WTC11 (cell line): Measurements from ENCODE around the gene TCF7L2. TPM values are rescaled to one million over a fixed set of nuclear protein-coding genes. Genes with fewer than 3 reads are reported as not detected.
"Not testable (repeated sequence)": the region's sequence is repeated elsewhere in the genome, so short reads cannot be mapped to it uniquely, and the experiment has no call there.

ENCODE experiments used
- ATAC-seq: fragments of 200-7000 bp; cut with Tn5 transposase; 2 replicates; pipeline ENCODE4 v1.10.0; 2021; ENCODE audit warnings: mild to moderate bottlenecking, moderate library complexity
- CTCF ChIA-PET: fragments of 300-600 bp; sonication (Branson Sonifier 250); formaldehyde crosslinking; loops from one replicate; lab custom pipeline; 2021; ENCODE audit warnings: antibody characterized with exemption; lab: Charles Lee
- POLR2A ChIA-PET: fragments of 350-600 bp; sonication (Branson Sonifier 250); formaldehyde crosslinking; loops from one replicate; lab custom pipeline; 2021; ENCODE audit warnings: antibody characterized with exemption; lab: Charles Lee
- DNase-seq: peaks from one replicate; pipeline ENCODE4 v3.0.0; 2021; ENCODE audit warnings: low spot score
- H3K27ac Mint-ChIP-seq: 2 replicates; pipeline ENCODE4 v1.8.0; 2021; ENCODE audit warnings: mixed read lengths
- H3K27me3 Mint-ChIP-seq: 2 replicates; pipeline ENCODE4 v1.8.0; 2021; ENCODE audit warnings: low read depth, mild to moderate bottlenecking, moderate library complexity, mixed read lengths
- H3K36me3 Mint-ChIP-seq: 2 replicates; pipeline ENCODE4 v1.8.0; 2021; ENCODE audit warnings: mixed read lengths
- H3K4me1 Mint-ChIP-seq: 2 replicates; pipeline ENCODE4 v1.8.0; 2022; ENCODE audit warnings: mixed read lengths
- H3K4me3 Mint-ChIP-seq: 2 replicates; pipeline ENCODE4 v1.8.0; 2021; ENCODE audit warnings: mild to moderate bottlenecking, moderate library complexity, mixed read lengths
- H3K9me3 Mint-ChIP-seq: 2 replicates; pipeline ENCODE4 v1.8.0; 2021; ENCODE audit warnings: mixed read lengths
- ETV6 ChIP-seq: sonication (generic); formaldehyde crosslinking; IDR thresholded peaks from 2 replicates; pipeline ENCODE4 v1.8.1; 2022; ENCODE audit warnings: mild to moderate bottlenecking, missing genetic modification reagents
- NFE2L1 ChIP-seq: sonication (generic); formaldehyde crosslinking; IDR thresholded peaks from 2 replicates; pipeline ENCODE4 v1.8.1; 2023; ENCODE audit warnings: missing genetic modification reagents
- RELA ChIP-seq: sonication (generic); formaldehyde crosslinking; IDR thresholded peaks from 2 replicates; pipeline ENCODE4 v1.8.1; 2022; ENCODE audit warnings: missing genetic modification reagents, mild to moderate bottlenecking, borderline replicate concordance
- ZNF263 ChIP-seq: sonication (generic); formaldehyde crosslinking; IDR thresholded peaks from 2 replicates; pipeline ENCODE4 v1.8.1; 2022; ENCODE audit warnings: low read depth, mild to moderate bottlenecking, moderate library complexity, missing genetic modification reagents
- total RNA-seq: library from RNA; stranded (reverse); gene quantifications from 3 replicates; pipeline ENCODE4 v1.2.3, GENCODE V29; 2021
- TF ChIP-seq, protein P1 (sequence below): sonication (generic); formaldehyde crosslinking; IDR thresholded peaks from 2 replicates; pipeline ENCODE4 v1.8.0; 2022; ENCODE audit warnings: mild to moderate bottlenecking, missing genetic modification reagents
- TF ChIP-seq, protein P2 (sequence below): sonication (generic); formaldehyde crosslinking; IDR thresholded peaks from 2 replicates; pipeline ENCODE4 v1.8.1; 2023; ENCODE audit warnings: mild to moderate bottlenecking, missing genetic modification reagents, moderate library complexity
- TF ChIP-seq, protein P3 (sequence below): sonication (generic); formaldehyde crosslinking; IDR thresholded peaks from 2 replicates; pipeline ENCODE4 v1.8.1; 2022; ENCODE audit warnings: low read depth, mild to moderate bottlenecking, moderate library complexity, missing genetic modification reagents, borderline replicate concordance
- TF ChIP-seq, protein P4 (sequence below): sonication (generic); formaldehyde crosslinking; IDR thresholded peaks from 2 replicates; pipeline ENCODE4 v1.8.1; 2022; ENCODE audit warnings: low read depth, missing genetic modification reagents, borderline replicate concordance
- TF ChIP-seq, protein P5 (sequence below): fragments of 200-600 bp; IDR thresholded peaks from 2 replicates; pipeline ENCODE4 v1.8.0; 2022; ENCODE audit warnings: antibody characterized with exemption
- TF ChIP-seq, protein P6 (sequence below): sonication (generic); formaldehyde crosslinking; IDR thresholded peaks from 2 replicates; pipeline ENCODE4 v1.8.1; 2023; ENCODE audit warnings: mild to moderate bottlenecking, moderate library complexity, missing genetic modification reagents
- TF ChIP-seq, protein P7 (sequence below): sonication (generic); formaldehyde crosslinking; IDR thresholded peaks from 2 replicates; pipeline ENCODE4 v1.8.1; 2023; ENCODE audit warnings: mild to moderate bottlenecking, missing genetic modification reagents, moderate library complexity

The TCF7L2 gene
- total RNA-seq, 1 experiment from 2014 or later = 44.5 TPM

DNA sequence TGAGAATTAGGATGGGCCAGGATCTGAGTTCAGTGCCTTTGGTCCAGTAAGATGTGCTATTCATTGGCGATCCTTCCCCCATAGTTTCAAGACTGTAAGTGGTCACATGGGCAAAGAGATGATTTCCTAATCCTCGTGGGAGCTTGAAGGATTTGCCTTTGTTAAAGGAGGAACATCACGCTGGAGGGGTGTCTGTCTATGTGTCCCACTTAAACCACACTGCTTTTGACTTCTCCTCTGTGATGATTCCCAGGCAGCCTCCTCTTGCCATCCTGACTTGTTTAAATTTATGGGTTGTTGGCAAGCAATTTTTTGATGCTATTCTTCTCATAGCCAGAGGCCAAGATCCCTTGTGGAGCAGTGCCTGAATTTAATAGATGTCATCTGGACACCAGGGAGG, 154.0 kb downstream of the TCF7L2 start:
- CTCF ChIA-PET = interaction anchor here (0.7 kb wide), 1 partner anchor 120 kb away, joined by 3 read pairs; no protein-coding TSS in a partner anchor
- Mint-ChIP-seq H3K36me3 (peaks cover 27% of the 10 kb centered on the region), H3K27ac (peak overlapping the region; percentile 43; the same call in 1 of the 2 replicates)
- no peak for DNase-seq
- TF ChIP-seq, protein P1, sequence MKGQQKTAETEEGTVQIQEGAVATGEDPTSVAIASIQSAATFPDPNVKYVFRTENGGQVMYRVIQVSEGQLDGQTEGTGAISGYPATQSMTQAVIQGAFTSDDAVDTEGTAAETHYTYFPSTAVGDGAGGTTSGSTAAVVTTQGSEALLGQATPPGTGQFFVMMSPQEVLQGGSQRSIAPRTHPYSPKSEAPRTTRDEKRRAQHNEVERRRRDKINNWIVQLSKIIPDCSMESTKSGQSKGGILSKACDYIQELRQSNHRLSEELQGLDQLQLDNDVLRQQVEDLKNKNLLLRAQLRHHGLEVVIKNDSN (CRISPR knock-in tag) = peak; percentile 24; the same call in 1 of the 2 replicates
- TF ChIP-seq, protein P2, sequence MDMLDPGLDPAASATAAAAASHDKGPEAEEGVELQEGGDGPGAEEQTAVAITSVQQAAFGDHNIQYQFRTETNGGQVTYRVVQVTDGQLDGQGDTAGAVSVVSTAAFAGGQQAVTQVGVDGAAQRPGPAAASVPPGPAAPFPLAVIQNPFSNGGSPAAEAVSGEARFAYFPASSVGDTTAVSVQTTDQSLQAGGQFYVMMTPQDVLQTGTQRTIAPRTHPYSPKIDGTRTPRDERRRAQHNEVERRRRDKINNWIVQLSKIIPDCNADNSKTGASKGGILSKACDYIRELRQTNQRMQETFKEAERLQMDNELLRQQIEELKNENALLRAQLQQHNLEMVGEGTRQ (CRISPR knock-in tag) = peak; percentile 34; the same call in 1 of the 2 replicates
- TF ChIP-seq, protein P3, sequence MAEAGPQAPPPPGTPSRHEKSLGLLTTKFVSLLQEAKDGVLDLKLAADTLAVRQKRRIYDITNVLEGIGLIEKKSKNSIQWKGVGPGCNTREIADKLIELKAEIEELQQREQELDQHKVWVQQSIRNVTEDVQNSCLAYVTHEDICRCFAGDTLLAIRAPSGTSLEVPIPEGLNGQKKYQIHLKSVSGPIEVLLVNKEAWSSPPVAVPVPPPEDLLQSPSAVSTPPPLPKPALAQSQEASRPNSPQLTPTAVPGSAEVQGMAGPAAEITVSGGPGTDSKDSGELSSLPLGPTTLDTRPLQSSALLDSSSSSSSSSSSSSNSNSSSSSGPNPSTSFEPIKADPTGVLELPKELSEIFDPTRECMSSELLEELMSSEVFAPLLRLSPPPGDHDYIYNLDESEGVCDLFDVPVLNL = no peak
- TF ChIP-seq, all 79 proteins: peak for 2
- Mint-ChIP-seq H3K4me3 (no peak overlapping the region), H3K4me1 (peaks cover 51% of the 10 kb centered on the region), H3K9me3 (no peaks in the 10 kb centered on the region), H3K27me3 (no peaks in the 10 kb centered on the region)
- POLR2A ChIA-PET = no interaction called here
- ATAC-seq = no peak

DNA sequence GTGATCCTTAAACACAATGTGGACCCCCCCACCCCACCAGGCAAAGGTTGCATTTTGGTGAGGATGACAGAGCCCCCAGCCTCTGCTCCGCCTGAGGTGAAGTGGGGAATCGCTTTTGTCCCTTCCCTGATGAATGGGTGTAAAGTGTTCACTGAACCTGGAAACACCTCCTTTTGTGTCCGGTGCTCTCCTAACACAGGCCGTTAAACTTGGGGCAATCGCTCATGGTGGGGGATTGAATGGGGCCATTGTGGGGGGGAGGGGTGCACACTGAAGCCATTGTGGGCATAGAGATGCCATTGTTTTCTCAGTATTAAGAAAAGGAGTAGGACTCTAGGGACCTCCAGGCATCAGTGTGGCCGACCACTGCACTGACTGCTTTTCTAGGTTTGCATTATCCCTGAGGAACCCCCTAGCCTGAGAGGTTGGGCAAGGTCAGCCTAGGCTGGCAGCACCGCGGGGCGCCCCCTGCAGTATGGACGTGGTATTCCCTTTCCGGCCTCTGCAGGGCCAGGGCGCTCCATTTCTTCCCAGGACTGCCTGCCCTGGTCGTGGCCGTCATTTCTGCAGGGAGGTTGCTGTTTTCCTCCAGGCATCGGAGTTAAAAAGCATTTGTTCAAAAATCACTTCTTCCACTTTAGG, 158.3 kb downstream of the TCF7L2 start:
- ATAC-seq (peak; percentile 95), DNase-seq (peak; percentile 92)
- POLR2A ChIA-PET = interaction anchor here (1.5 kb wide), 1 partner anchor 11 kb away, joined by 3 read pairs; no protein-coding TSS in a partner anchor
- Mint-ChIP-seq H3K4me3 (no peak overlapping the region), H3K27ac (peak overlapping the region; percentile 55), H3K9me3 (no peaks in the 10 kb centered on the region), H3K27me3 (no peaks in the 10 kb centered on the region), H3K36me3 (peaks cover 13% of the 10 kb centered on the region), H3K4me1 (peaks cover 40% of the 10 kb centered on the region)
- TF ChIP-seq, protein P4, sequence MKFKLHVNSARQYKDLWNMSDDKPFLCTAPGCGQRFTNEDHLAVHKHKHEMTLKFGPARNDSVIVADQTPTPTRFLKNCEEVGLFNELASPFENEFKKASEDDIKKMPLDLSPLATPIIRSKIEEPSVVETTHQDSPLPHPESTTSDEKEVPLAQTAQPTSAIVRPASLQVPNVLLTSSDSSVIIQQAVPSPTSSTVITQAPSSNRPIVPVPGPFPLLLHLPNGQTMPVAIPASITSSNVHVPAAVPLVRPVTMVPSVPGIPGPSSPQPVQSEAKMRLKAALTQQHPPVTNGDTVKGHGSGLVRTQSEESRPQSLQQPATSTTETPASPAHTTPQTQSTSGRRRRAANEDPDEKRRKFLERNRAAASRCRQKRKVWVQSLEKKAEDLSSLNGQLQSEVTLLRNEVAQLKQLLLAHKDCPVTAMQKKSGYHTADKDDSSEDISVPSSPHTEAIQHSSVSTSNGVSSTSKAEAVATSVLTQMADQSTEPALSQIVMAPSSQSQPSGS (CRISPR knock-in tag) = no peak
- no peak for TF ChIP-seq ZNF263 (CRISPR knock-in tag)
- TF ChIP-seq ETV6 (CRISPR knock-in tag) = no peak
- TF ChIP-seq, protein P5, sequence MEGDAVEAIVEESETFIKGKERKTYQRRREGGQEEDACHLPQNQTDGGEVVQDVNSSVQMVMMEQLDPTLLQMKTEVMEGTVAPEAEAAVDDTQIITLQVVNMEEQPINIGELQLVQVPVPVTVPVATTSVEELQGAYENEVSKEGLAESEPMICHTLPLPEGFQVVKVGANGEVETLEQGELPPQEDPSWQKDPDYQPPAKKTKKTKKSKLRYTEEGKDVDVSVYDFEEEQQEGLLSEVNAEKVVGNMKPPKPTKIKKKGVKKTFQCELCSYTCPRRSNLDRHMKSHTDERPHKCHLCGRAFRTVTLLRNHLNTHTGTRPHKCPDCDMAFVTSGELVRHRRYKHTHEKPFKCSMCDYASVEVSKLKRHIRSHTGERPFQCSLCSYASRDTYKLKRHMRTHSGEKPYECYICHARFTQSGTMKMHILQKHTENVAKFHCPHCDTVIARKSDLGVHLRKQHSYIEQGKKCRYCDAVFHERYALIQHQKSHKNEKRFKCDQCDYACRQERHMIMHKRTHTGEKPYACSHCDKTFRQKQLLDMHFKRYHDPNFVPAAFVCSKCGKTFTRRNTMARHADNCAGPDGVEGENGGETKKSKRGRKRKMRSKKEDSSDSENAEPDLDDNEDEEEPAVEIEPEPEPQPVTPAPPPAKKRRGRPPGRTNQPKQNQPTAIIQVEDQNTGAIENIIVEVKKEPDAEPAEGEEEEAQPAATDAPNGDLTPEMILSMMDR = peak; percentile 78
- CTCF ChIA-PET = interaction anchor here (1.4 kb wide), 1 partner anchor 9 kb away, joined by 5 read pairs; no protein-coding TSS in a partner anchor

DNA sequence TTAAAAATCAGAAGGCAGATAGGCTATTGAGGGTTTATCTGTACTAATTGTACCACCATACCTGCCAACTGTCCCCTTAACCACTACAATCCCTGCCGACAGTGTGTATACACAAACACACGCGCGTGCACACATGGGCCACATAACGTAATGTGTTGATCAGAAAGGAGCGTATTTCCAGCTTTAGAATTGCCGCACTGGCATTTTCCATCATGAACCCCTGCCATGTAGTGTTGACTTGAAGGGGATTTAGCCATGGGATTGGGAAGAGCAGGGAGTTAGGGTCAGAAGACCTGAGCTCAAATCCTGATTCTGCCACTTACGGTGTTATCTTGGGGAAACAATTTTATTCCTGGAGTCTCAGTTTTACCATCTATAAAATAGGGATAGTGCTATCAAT, 158.9 kb downstream of the TCF7L2 start:
- H3K4me3 Mint-ChIP-seq = no peak overlapping the region
- ChIA-PET CTCF (no interaction called here), POLR2A (no interaction called here)
- no peaks in the 10 kb centered on the region for H3K27me3 Mint-ChIP-seq
- H3K4me1 Mint-ChIP-seq = peaks cover 39% of the 10 kb centered on the region
- no peak for DNase-seq
- peaks cover 13% of the 10 kb centered on the region for H3K36me3 Mint-ChIP-seq
- H3K27ac Mint-ChIP-seq = peak overlapping the region; percentile 36; the same call in 1 of the 2 replicates
- no peak for ATAC-seq
- TF ChIP-seq, protein P6, sequence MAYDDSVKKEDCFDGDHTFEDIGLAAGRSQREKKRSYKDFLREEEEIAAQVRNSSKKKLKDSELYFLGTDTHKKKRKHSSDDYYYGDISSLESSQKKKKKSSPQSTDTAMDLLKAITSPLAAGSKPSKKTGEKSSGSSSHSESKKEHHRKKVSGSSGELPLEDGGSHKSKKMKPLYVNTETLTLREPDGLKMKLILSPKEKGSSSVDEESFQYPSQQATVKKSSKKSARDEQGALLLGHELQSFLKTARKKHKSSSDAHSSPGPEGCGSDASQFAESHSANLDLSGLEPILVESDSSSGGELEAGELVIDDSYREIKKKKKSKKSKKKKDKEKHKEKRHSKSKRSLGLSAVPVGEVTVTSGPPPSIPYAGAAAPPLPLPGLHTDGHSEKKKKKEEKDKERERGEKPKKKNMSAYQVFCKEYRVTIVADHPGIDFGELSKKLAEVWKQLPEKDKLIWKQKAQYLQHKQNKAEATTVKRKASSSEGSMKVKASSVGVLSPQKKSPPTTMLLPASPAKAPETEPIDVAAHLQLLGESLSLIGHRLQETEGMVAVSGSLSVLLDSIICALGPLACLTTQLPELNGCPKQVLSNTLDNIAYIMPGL (CRISPR knock-in tag) = no peak
- TF ChIP-seq RELA (CRISPR knock-in tag) = no peak
- TF ChIP-seq NFE2L1 (CRISPR knock-in tag) = no peak
- TF ChIP-seq, protein P7, sequence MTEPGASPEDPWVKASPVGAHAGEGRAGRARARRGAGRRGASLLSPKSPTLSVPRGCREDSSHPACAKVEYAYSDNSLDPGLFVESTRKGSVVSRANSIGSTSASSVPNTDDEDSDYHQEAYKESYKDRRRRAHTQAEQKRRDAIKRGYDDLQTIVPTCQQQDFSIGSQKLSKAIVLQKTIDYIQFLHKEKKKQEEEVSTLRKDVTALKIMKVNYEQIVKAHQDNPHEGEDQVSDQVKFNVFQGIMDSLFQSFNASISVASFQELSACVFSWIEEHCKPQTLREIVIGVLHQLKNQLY (CRISPR knock-in tag) = no peak
- H3K9me3 Mint-ChIP-seq = no peaks in the 10 kb centered on the region

DNA sequence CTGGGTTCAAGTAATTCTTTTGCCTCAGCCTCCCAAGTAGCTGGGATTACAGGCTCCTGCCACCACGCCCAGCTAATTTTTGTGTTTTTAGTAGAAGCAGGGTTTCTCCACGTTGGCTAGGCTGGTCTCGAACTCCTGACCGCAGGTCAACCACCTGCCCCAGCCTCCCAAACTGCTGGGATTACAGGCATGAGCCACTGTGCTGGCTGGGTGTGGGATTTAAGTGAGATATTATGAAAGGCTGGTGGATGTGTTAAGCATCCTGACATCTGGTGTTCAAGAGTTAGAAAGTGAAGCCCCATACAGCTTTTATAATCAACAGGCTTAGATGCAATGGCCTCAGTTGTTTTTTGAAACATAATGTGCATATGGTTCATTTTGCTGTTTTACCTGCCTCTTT, 159.4 kb downstream of the TCF7L2 start:
- Mint-ChIP-seq H3K36me3 (peaks cover 13% of the 10 kb centered on the region), H3K4me1 (peaks cover 37% of the 10 kb centered on the region)
- H3K4me3 Mint-ChIP-seq, CTCF ChIA-PET, ATAC-seq, H3K27ac Mint-ChIP-seq, DNase-seq, H3K27me3 Mint-ChIP-seq, H3K9me3 Mint-ChIP-seq: not testable (repeated sequence)
- POLR2A ChIA-PET = interaction anchor here (0.7 kb wide), 1 partner anchor 38 kb away, joined by 5 read pairs; no protein-coding TSS in a partner anchor
